ENCODE data around the gene NPR2. TPM values are rescaled to one million over a fixed set of nuclear protein-coding genes. Genes with fewer than 3 reads are reported as not detected.

Gene NPR2
- 11.3 and 15.4 TPM in 2 replicates for total RNA-seq

GRCh38 chr9:35791297-35791921 lies at the start of gene NPR2:
TSS of gene NPR2 (plus strand) at chr9:35791591. CDS start at chr9:35792409, 818 bp downstream.
- no peak within 1 kb of the TSS for H3K4me3 Mint-ChIP-seq
- no peak within 1 kb of the TSS for H3K27ac Mint-ChIP-seq
- intact Hi-C loops (cut with micrococcal nuclease) = loop anchor here (2.0 kb wide), 2 partner anchors 23 to 35 kb away; partner anchors contain the start of gene HINT2

DNA sequence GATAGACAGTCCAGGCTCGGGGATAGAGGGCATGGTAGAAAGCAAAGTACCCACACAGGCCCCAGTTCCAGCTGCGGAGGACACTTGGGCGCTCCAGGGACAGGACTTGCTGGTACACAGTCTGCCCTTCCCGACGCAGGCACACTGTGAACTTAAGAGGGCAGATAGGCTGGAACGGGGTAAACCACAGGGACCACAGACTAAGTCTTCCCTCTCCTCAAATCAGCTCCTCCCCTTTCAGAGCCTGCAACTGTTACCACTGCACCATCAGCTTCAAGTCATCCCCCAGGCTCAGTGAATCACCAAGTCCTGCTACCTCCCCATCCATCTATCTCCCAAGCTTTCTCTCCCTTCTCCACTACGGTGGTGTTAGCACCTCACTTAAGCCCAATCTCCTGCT lies 49.7 kb upstream of the NPR2 start:
- DNase-seq = no peak

More at GRCh38 chr9:35791297-35791921, at the start of gene NPR2:
- Mint-ChIP-seq H3K4me1 (peaks cover 17% of the 10 kb centered on the region), H3K27me3 (no peaks in the 10 kb centered on the region), H3K36me3 (ENCODE audit: low read depth) (peaks cover 12% of the 10 kb centered on the region), H3K9me3 (no peaks in the 10 kb centered on the region)
- no peak for DNase-seq

DNA sequence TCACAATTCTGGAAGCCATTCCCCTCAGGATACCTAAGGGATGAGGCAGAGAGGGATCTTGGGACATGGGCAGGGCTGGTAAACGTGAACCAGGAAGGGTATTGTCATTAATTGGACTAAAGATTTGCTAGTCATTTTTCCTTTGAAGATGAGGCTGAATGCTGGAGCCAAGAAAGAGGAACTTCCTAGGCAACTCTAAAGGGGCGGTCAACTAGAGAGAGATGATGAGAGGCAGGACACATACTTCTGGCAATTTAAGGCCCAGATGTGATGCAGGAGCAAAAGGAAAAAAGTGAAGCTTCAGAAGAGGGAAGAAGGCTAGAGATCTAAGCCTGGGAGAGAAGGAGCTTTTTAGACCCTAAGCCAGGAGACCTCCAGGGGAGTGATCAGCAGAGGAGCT lies 47.9 kb upstream of the NPR2 start:
- Mint-ChIP-seq H3K9me3 (no peaks in the 10 kb centered on the region), H3K27ac (no peak overlapping the region), H3K27me3 (no peaks in the 10 kb centered on the region), H3K4me3 (no peak overlapping the region), H3K36me3 (ENCODE audit: low read depth) (peaks cover 47% of the 10 kb centered on the region), H3K4me1 (peaks cover 44% of the 10 kb centered on the region)
- intact Hi-C loops (cut with micrococcal nuclease) = no loop called here
- DNase-seq = no peak

More for the DNA sequence above, 49.7 kb upstream of the NPR2 start:
- Mint-ChIP-seq H3K4me1 (peaks cover 28% of the 10 kb centered on the region), H3K9me3 (no peaks in the 10 kb centered on the region), H3K36me3 (ENCODE audit: low read depth) (peaks cover 53% of the 10 kb centered on the region), H3K27me3 (no peaks in the 10 kb centered on the region), H3K4me3 (no peak overlapping the region), H3K27ac (peak overlapping the region; percentile 21)
- intact Hi-C loops (cut with micrococcal nuclease) = no loop called here

DNA sequence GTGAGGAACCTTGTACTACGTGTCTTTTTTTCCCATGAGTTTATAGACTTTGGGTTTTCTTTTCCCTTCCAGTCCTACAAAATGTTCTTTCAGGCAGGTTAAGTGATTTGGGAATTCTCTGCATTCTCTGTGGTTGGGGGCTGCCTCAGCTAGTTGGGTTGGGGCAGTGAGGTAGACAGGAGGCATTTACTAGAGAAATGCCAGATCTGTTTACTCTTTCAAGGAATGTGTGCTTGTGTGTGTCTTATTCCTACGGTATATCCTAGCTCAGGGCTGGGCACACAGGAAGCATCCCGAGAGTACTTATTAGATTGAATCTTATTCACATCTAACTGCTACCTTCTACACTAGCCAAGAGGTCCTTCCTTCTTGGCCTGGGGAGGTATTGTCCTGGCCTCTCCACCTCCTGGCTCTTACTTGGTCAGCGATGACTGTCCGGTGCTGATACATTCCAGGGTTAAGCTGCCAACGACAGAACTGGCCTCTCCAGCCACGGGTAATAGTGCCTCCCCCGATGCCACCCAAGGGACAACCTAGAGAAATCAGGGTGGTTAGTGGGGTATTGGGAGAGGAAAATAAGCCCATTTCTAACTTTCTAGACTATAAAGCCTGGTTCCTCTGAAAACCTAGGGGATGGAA lies 47.4 kb upstream of the NPR2 start:
- H3K36me3 Mint-ChIP-seq (ENCODE audit: low read depth) = peaks cover 41% of the 10 kb centered on the region
- H3K27ac Mint-ChIP-seq = no peak overlapping the region
- DNase-seq = no peak
- H3K4me1 Mint-ChIP-seq = peaks cover 44% of the 10 kb centered on the region
- intact Hi-C loops (cut with micrococcal nuclease) = no loop called here
- no peak overlapping the region for H3K4me3 Mint-ChIP-seq
- H3K27me3 Mint-ChIP-seq = no peaks in the 10 kb centered on the region
- H3K9me3 Mint-ChIP-seq = no peaks in the 10 kb centered on the region

DNA sequence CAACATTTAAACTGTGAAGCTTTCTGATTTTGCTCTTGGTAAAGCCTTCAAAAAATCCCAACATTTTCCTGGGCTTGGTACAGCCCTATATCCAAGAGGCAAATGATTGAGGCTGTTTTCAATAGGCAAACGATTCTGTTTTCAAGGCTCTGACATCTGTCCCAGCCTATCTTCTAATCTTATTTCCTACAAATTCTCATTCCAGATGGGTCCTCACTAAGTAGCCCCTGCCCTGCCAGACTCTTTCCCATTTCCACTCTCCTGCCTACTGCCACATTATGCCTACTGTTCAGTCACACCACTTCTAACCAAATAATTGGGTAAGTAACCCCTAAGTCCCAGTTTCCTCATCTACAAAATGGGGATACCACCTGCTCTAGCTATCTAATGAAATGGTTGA lies 45.8 kb upstream of the NPR2 start:
- H3K27me3 Mint-ChIP-seq = no peaks in the 10 kb centered on the region
- peaks cover 36% of the 10 kb centered on the region for H3K36me3 Mint-ChIP-seq (ENCODE audit: low read depth)
- H3K9me3 Mint-ChIP-seq = no peaks in the 10 kb centered on the region
- H3K4me1 Mint-ChIP-seq = peaks cover 53% of the 10 kb centered on the region
- peak overlapping the region; percentile 67 for H3K4me3 Mint-ChIP-seq
- intact Hi-C loops (cut with micrococcal nuclease) = loop anchor here (5.0 kb wide), 1 partner anchor 143 kb away; no protein-coding TSS in a partner anchor
- H3K27ac Mint-ChIP-seq = no peak overlapping the region
- no peak for DNase-seq

DNA sequence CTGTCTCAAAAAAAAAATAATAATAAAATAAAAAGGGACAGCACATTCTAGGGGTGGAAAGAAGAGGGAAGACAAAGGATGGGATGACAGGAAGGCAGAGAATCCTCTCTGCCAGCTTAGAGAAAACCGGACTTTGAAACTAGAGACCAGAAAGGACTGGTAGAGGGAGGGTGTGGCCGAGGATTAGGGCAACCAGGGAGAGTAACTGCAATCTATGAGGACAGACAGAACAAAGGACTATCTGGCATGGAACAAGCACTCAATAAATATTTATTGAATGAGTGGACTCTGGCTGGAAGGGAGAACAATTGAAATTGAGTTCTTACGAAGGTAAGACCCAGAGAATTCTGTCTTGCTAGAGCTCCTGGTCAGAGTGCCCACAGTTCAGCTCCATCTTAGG lies 44.8 kb upstream of the NPR2 start:
- Mint-ChIP-seq H3K36me3 (ENCODE audit: low read depth) (peaks cover 37% of the 10 kb centered on the region), H3K4me3 (peak overlapping the region; percentile 85), H3K4me1 (peaks cover 55% of the 10 kb centered on the region), H3K9me3 (no peaks in the 10 kb centered on the region), H3K27ac (no peak overlapping the region), H3K27me3 (no peaks in the 10 kb centered on the region)
- no peak for DNase-seq
- intact Hi-C loops (cut with micrococcal nuclease) = loop anchor here (5.0 kb wide), 1 partner anchor 144 kb away; no protein-coding TSS in a partner anchor

GRCh38 chr9:35748242-35748857 lies 43.0 kb upstream of the NPR2 start:
- Mint-ChIP-seq H3K27ac (peak overlapping the region; percentile 45), H3K4me1 (peaks cover 49% of the 10 kb centered on the region), H3K27me3 (no peaks in the 10 kb centered on the region), H3K9me3 (no peaks in the 10 kb centered on the region), H3K4me3 (peak overlapping the region; percentile 85), H3K36me3 (ENCODE audit: low read depth) (peaks cover 43% of the 10 kb centered on the region)
- intact Hi-C loops (cut with micrococcal nuclease) = loop anchor here (1.0 to 5.0 kb wide), 2 partner anchors 16 to 146 kb away; partner anchors contain the start of genes CREB3 and TLN1
- peak; percentile 74 for DNase-seq

- Mint-ChIP-seq H3K9me3 (no peaks in the 10 kb centered on the region), H3K27me3 (no peaks in the 10 kb centered on the region), H3K4me3 (peak within 1 kb of the TSS; percentile 94), H3K27ac (peak within 1 kb of the TSS; percentile 87), H3K4me1 (peaks cover 47% of the 10 kb centered on the region), H3K36me3 (ENCODE audit: low read depth) (peaks cover 44% of the 10 kb centered on the region)
- DNase-seq = peak; percentile 93
- intact Hi-C loops (cut with micrococcal nuclease) = loop anchor here (1.0 to 5.0 kb wide), 2 partner anchors 17 to 147 kb away; partner anchors contain the start of genes CREB3 and TLN1
Observed at GRCh38 chr9:35748858-35749514, 42.4 kb upstream of the NPR2 start, which contains the start of the genes GBA2 and RGP1. TSS of gene GBA2 (minus strand) at chr9:35749228. CDS start at chr9:35748704, 524 bp downstream. TSS of gene RGP1 (plus strand) at chr9:35749287. CDS start at chr9:35749756, 469 bp downstream.

- Mint-ChIP-seq H3K27me3 (no peaks in the 10 kb centered on the region), H3K36me3 (ENCODE audit: low read depth) (peaks cover 41% of the 10 kb centered on the region), H3K9me3 (no peaks in the 10 kb centered on the region), H3K4me1 (peaks cover 47% of the 10 kb centered on the region), H3K27ac (peak overlapping the region; percentile 87), H3K4me3 (peak overlapping the region; percentile 94)
- intact Hi-C loops (cut with micrococcal nuclease) = loop anchor here (5.0 kb wide), 1 partner anchor 147 kb away; no protein-coding TSS in a partner anchor
- peak; percentile 87 for DNase-seq
Observed at GRCh38 chr9:35749515-35750255, 41.7 kb upstream of the NPR2 start.

DNA sequence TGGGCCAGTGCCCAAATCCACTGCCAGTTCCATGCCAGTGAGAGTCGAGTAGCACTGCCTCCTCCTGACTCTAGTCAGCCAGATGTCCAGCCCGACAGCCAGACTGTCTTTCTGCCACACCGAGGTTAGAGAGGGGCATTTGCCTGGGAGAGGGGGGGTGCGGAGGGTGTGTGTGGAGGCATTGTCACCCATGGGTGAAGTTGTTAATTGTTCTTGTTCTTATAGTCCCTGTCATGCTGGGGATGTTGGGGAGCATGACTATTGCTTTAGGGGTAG lies 41.2 kb upstream of the NPR2 start:
- DNase-seq = no peak
- Mint-ChIP-seq H3K4me3 (peak overlapping the region; percentile 94), H3K27ac (peak overlapping the region; percentile 87), H3K36me3 (ENCODE audit: low read depth) (peaks cover 39% of the 10 kb centered on the region), H3K9me3 (no peaks in the 10 kb centered on the region), H3K27me3 (no peaks in the 10 kb centered on the region), H3K4me1 (peaks cover 45% of the 10 kb centered on the region)
- intact Hi-C loops (cut with micrococcal nuclease) = no loop called here

DNA sequence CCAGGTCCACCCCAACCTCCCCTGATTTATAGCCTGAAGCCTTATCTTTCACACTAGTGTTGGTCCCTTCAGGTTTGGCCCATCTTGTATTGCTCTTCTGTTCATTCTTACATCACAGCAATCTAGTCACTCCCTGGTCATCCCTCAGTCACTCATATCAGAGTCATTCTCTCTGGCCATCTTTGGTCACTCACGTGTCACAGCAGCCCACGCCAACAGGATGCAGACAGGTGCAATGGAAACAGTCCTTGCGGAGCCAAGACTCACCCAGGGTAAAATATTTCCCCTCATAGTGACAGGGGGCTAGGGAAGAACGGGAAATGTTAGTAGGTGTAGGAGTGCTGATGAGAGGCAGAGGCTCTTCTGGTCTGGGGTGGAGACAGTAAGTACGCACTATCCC lies 37.9 kb upstream of the NPR2 start:
- no peaks in the 10 kb centered on the region for H3K27me3 Mint-ChIP-seq
- peaks cover 32% of the 10 kb centered on the region for H3K36me3 Mint-ChIP-seq (ENCODE audit: low read depth)
- intact Hi-C loops (cut with micrococcal nuclease) = no loop called here

GRCh38 chr9:35754264-35754663 lies 37.1 kb upstream of the NPR2 start, which contains the start of gene MSMP:
TSS of gene MSMP (minus strand) at chr9:35754276. CDS start at chr9:35754129, 147 bp downstream.
- Mint-ChIP-seq H3K36me3 (ENCODE audit: low read depth) (peaks cover 32% of the 10 kb centered on the region), H3K9me3 (no peaks in the 10 kb centered on the region), H3K4me1 (peaks cover 41% of the 10 kb centered on the region), H3K4me3 (no peak within 1 kb of the TSS), H3K27me3 (no peaks in the 10 kb centered on the region), H3K27ac (no peak within 1 kb of the TSS)
- DNase-seq = no peak
- intact Hi-C loops (cut with micrococcal nuclease) = no loop called here

More for the DNA sequence above, 37.9 kb upstream of the NPR2 start:
- Mint-ChIP-seq H3K4me1 (peaks cover 35% of the 10 kb centered on the region), H3K27ac (no peak overlapping the region), H3K9me3 (no peaks in the 10 kb centered on the region), H3K4me3 (no peak overlapping the region)
- no peak for DNase-seq

- intact Hi-C loops (cut with micrococcal nuclease) = loop anchor here (5.0 kb wide), 1 partner anchor 42 kb away; no protein-coding TSS in a partner anchor
- Mint-ChIP-seq H3K4me3 (no peak overlapping the region), H3K27me3 (no peaks in the 10 kb centered on the region), H3K4me1 (peaks cover 42% of the 10 kb centered on the region), H3K36me3 (ENCODE audit: low read depth) (peaks cover 33% of the 10 kb centered on the region), H3K27ac (no peak overlapping the region), H3K9me3 (no peaks in the 10 kb centered on the region)
- no peak for DNase-seq
Observed at GRCh38 chr9:35755071-35755470, 36.3 kb upstream of the NPR2 start.
